ENCODE data around the gene PRDM2. TPM values are rescaled to one million over a fixed set of nuclear protein-coding genes. Genes with fewer than 3 reads are reported as not detected.

PRDM2 gene
- total and polyA plus RNA-seq, 2 of the 13 experiments (the other 11 are each of a cell fraction or from before 2014, with no cell fraction given): 4.0 to 6.5 TPM

GRCh38 chr1:13699936-13700520 lies at the start of gene PRDM2 (continued):
- TF ChIP-seq ZNF609 (CRISPR knock-in tag; IDR thresholded peaks at IDR 0.05; ENCODE audit: borderline replicate concordance) (no peak), ZNF556 (CRISPR knock-in tag; IDR thresholded peaks at IDR 0.05; ENCODE audit: borderline replicate concordance) (no peak)

GRCh38 chr1:13651279-13651678 lies 48.7 kb upstream of the PRDM2 start:
- Histone ChIP-seq H3K9me3 (ENCODE audit: low read length) (no peaks in the 10 kb centered on the region), H3K27ac (ENCODE audit: extremely low read length, insufficient read depth, low read length) (no peak overlapping the region), H3K36me3 (replicated peaks in 1 of 2; ENCODE audit: control insufficient read depth in 1 of 2, insufficient read depth in 2 of 2, low read length in 2 of 2) (no peaks in the 10 kb centered on the region), H2AFZ (ENCODE audit: low read length) (no peak overlapping the region), H3K4me3 (replicated peaks in 1 of 3; ENCODE audit: insufficient read depth in 1 of 3, low read depth in 2 of 3, low read length in 3 of 3) (no peak overlapping the region), H3K27me3 (ENCODE audit: control insufficient read depth in 1 of 2, insufficient read depth in 2 of 2, low read length in 2 of 2) (peaks cover 0 to 3% of the 10 kb centered on the region in 2 experiments; a peak in 2 of 5 replicates), H3K4me1 (ENCODE audit: insufficient read depth, low read length) (peaks cover 8% of the 10 kb centered on the region), H3K4me2 (ENCODE audit: low read depth, low read length) (no peak overlapping the region), H4K20me1 (ENCODE audit: insufficient read depth, low read length) (no peaks in the 10 kb centered on the region), H3K9ac (ENCODE audit: insufficient read depth, low read depth, low read length) (no peak overlapping the region), H3K79me2 (ENCODE audit: insufficient read depth, low read length) (no peaks in the 10 kb centered on the region)
- DNase-seq (ENCODE audit: low spot score) (peak; percentile 48), FAIRE-seq (no peak), ATAC-seq (no peak)
- 2% methylated on average over 3 of the region's 3 CpGs for WGBS (ENCODE audit: low lambda C conversion rate)
- POLR2A ChIA-PET: no interaction called here
- in situ Hi-C loops (cut with HindIII; ENCODE audit: extremely low pct_ligation_motif_present, low pct_unique_long_range_greater_than_20kb): no loop called here
- CTCF ChIA-PET (ENCODE audit: low intra/inter-chr PET ratio, low total read pairs): no interaction called here
- no TSS peak for BruUV-seq (replicated peaks)
- intact Hi-C loops (cut with micrococcal nuclease; ENCODE audit: unreplicated experiment): no loop called here
- TF ChIP-seq ARID5B (CRISPR knock-in tag; IDR thresholded peaks at IDR 0.05): peak; percentile 30; the same call in 1 of the 2 replicates
- no peak for TF ChIP-seq FOXP1 (IDR thresholded peaks at IDR 0.05)
- TF ChIP-seq FOXP1 (CRISPR knock-in tag; IDR thresholded peaks at IDR 0.05): 0 out of 2 replicates have a peak, but pooled peaks have one; percentile 11
- TF ChIP-seq ARID3A (IDR thresholded peaks at IDR 0.05; ENCODE audit: low read depth, low read length): peak; percentile 78
- TF ChIP-seq SPEN (CRISPR knock-in tag; IDR thresholded peaks at IDR 0.05; ENCODE audit: low read depth): no peak
- peak; percentile 39; the same call in 1 of the 2 replicates for TF ChIP-seq TBX3 (IDR thresholded peaks at IDR 0.05; ENCODE audit: borderline replicate concordance)
- no peak for TF ChIP-seq UBTF (CRISPR knock-in tag; IDR thresholded peaks at IDR 0.05)

All from HepG2 (cell line).